Measurements from ENCODE around the gene DTD1. TPM values are rescaled to one million over a fixed set of nuclear protein-coding genes. Genes with fewer than 3 reads are reported as not detected.

DTD1 gene
- total RNA-seq, 5 donors from 2014 or later (not counting 1 experiment from before 2014, with no cell fraction given), result 15.5 to 24.9 (median 22.0) TPM

- no peak overlapping the region for H3K4me3 ChIP-seq (ENCODE audit: control insufficient read depth in 1 of 2, extremely low read depth in 1 of 2, low read length in 1 of 2)
- H3K27ac ChIP-seq (ENCODE audit: low read length), result peak overlapping the region; percentile 14
- H3K9me3 ChIP-seq, result no peaks in the 10 kb centered on the region
- H3K9me3 Mint-ChIP-seq, result no peaks in the 10 kb centered on the region
- WGBS (ENCODE audit: insufficient coverage), result 93% methylated on average over 4 of the region's 4 CpGs
- H3K36me3 ChIP-seq (ENCODE audit: control insufficient read depth in 2 of 2, extremely low read depth in 1 of 2, insufficient read depth in 1 of 2, low read length in 1 of 2), result peaks cover 0 to 2% of the 10 kb centered on the region in 2 donors
- POLR2A ChIA-PET, result no interaction called here
- H3K4me3 Mint-ChIP-seq, result no peak overlapping the region
- H3K27me3 Mint-ChIP-seq, result no peaks in the 10 kb centered on the region
- no peaks in the 10 kb centered on the region for H3K27me3 ChIP-seq (replicated peaks in 1 of 2; ENCODE audit: control insufficient read depth in 2 of 2, extremely low read depth in 1 of 2, insufficient read depth in 2 of 2, low read length in 1 of 2)
- H3K36me3 Mint-ChIP-seq, result peaks cover 26% of the 10 kb centered on the region
- DNase-seq (no peak), ATAC-seq (replicated peaks in 1 of 4) (no peak)
- H3K4me1 Mint-ChIP-seq, result peaks cover 23 to 40% (median 30%) of the 10 kb centered on the region in 3 donors
- H3K27ac Mint-ChIP-seq, result peak overlapping the region in 1 of 2 donors; percentile 28
- H3K4me1 ChIP-seq (ENCODE audit: control insufficient read depth in 1 of 2, extremely low read depth in 1 of 2, insufficient read depth in 2 of 2, low read length in 2 of 2), result peaks cover 0 to 26% of the 10 kb centered on the region in 2 experiments
- CTCF ChIA-PET, result no interaction called here
Observed at GRCh38 chr20:18739751-18740166, 151.9 kb downstream of the DTD1 start.

GRCh38 chr20:18740726-18741125, 152.9 kb downstream of the DTD1 start:
- H3K9me3 Mint-ChIP-seq, result no peaks in the 10 kb centered on the region

GRCh38 chr20:18742841-18743240, 155.0 kb downstream of the DTD1 start:
- no peak for ATAC-seq (replicated peaks in 1 of 4)
- H3K36me3 Mint-ChIP-seq, result peaks cover 23% of the 10 kb centered on the region
- WGBS (ENCODE audit: insufficient coverage), result 86% methylated on average over 3 of the region's 3 CpGs
- no peaks in the 10 kb centered on the region for H3K9me3 ChIP-seq
- H3K27ac Mint-ChIP-seq, result no peak overlapping the region
- H3K27me3 Mint-ChIP-seq, result no peaks in the 10 kb centered on the region
- no peaks in the 10 kb centered on the region for H3K27me3 ChIP-seq (replicated peaks in 1 of 2; ENCODE audit: control insufficient read depth in 2 of 2, extremely low read depth in 1 of 2, insufficient read depth in 2 of 2, low read length in 1 of 2)
- peaks cover 9 to 20% (median 11%) of the 10 kb centered on the region in 3 donors for H3K4me1 Mint-ChIP-seq
- peaks cover 0 to 13% of the 10 kb centered on the region in 2 donors for H3K36me3 ChIP-seq (ENCODE audit: control insufficient read depth in 2 of 2, extremely low read depth in 1 of 2, insufficient read depth in 1 of 2, low read length in 1 of 2)
- H3K4me1 ChIP-seq (ENCODE audit: control insufficient read depth in 1 of 2, extremely low read depth in 1 of 2, insufficient read depth in 2 of 2, low read length in 2 of 2), result peaks cover 0 to 11% of the 10 kb centered on the region in 2 experiments
- DNase-seq, result no peak
- no peak overlapping the region for H3K27ac ChIP-seq (ENCODE audit: low read length)
- CTCF ChIA-PET, result no interaction called here
- H3K9me3 Mint-ChIP-seq, result no peaks in the 10 kb centered on the region
- no peak overlapping the region for H3K4me3 ChIP-seq (ENCODE audit: control insufficient read depth in 1 of 2, extremely low read depth in 1 of 2, low read length in 1 of 2)
- no peak overlapping the region for H3K4me3 Mint-ChIP-seq
- POLR2A ChIA-PET, result no interaction called here

More at GRCh38 chr20:18740726-18741125, 152.9 kb downstream of the DTD1 start:
- Mint-ChIP-seq H3K27ac (no peak overlapping the region), H3K36me3 (peaks cover 26% of the 10 kb centered on the region), H3K27me3 (no peaks in the 10 kb centered on the region), H3K4me3 (no peak overlapping the region), H3K4me1 (peaks cover 23 to 37% (median 30%) of the 10 kb centered on the region in 3 donors)
- H3K4me1 ChIP-seq (ENCODE audit: control insufficient read depth in 1 of 2, extremely low read depth in 1 of 2, insufficient read depth in 2 of 2, low read length in 2 of 2), result peaks cover 0 to 26% of the 10 kb centered on the region in 2 experiments
- no peak overlapping the region for H3K4me3 ChIP-seq (ENCODE audit: control insufficient read depth in 1 of 2, extremely low read depth in 1 of 2, low read length in 1 of 2)
- no peaks in the 10 kb centered on the region for H3K27me3 ChIP-seq (replicated peaks in 1 of 2; ENCODE audit: control insufficient read depth in 2 of 2, extremely low read depth in 1 of 2, insufficient read depth in 2 of 2, low read length in 1 of 2)
- no peaks in the 10 kb centered on the region for H3K9me3 ChIP-seq
- ATAC-seq (replicated peaks in 1 of 4) (no peak), DNase-seq (no peak)
- CTCF ChIA-PET, result no interaction called here
- no CpG with 5 or more reads among the region's 3 CpGs for WGBS (ENCODE audit: insufficient coverage)
- POLR2A ChIA-PET, result no interaction called here
- H3K36me3 ChIP-seq (ENCODE audit: control insufficient read depth in 2 of 2, extremely low read depth in 1 of 2, insufficient read depth in 1 of 2, low read length in 1 of 2), result peaks cover 0 to 10% of the 10 kb centered on the region in 2 donors
- H3K27ac ChIP-seq (ENCODE audit: low read length), result no peak overlapping the region

- no peaks in the 10 kb centered on the region for H3K9me3 Mint-ChIP-seq
- Histone ChIP-seq H3K4me3 (ENCODE audit: control insufficient read depth in 1 of 2, extremely low read depth in 1 of 2, low read length in 1 of 2) (no peak overlapping the region), H3K4me1 (ENCODE audit: control insufficient read depth in 1 of 2, extremely low read depth in 1 of 2, insufficient read depth in 2 of 2, low read length in 2 of 2) (peaks cover 0 to 1% of the 10 kb centered on the region in 2 experiments), H3K27me3 (replicated peaks in 1 of 2; ENCODE audit: control insufficient read depth in 2 of 2, extremely low read depth in 1 of 2, insufficient read depth in 2 of 2, low read length in 1 of 2) (no peaks in the 10 kb centered on the region), H3K36me3 (ENCODE audit: control insufficient read depth in 2 of 2, extremely low read depth in 1 of 2, insufficient read depth in 1 of 2, low read length in 1 of 2) (peaks cover 0 to 13% of the 10 kb centered on the region in 2 donors), H3K27ac (ENCODE audit: low read length) (no peak overlapping the region), H3K9me3 (no peaks in the 10 kb centered on the region)
- DNase-seq (no peak), ATAC-seq (replicated peaks in 1 of 4) (no peak)
- H3K36me3 Mint-ChIP-seq, result peaks cover 32% of the 10 kb centered on the region
- H3K27ac Mint-ChIP-seq, result no peak overlapping the region
- CTCF ChIA-PET, result interaction anchor here in 1 of 2 donors (0.7 kb wide), 1 partner anchor 760 kb away, joined by 5 read pairs; no protein-coding TSS in a partner anchor
- H3K4me3 Mint-ChIP-seq, result no peak overlapping the region
- no peaks in the 10 kb centered on the region for H3K27me3 Mint-ChIP-seq
- 92% methylated on average over 6 of the region's 11 CpGs for WGBS (ENCODE audit: insufficient coverage)
- peaks cover 7 to 13% (median 8%) of the 10 kb centered on the region in 3 donors for H3K4me1 Mint-ChIP-seq
- POLR2A ChIA-PET, result no interaction called here
Observed at GRCh38 chr20:18743665-18744440, 156.0 kb downstream of the DTD1 start.

- ATAC-seq (replicated peaks in 1 of 4), result no peak
- H3K4me3 Mint-ChIP-seq, result no peak overlapping the region
Observed at GRCh38 chr20:18747090-18747489, 159.2 kb downstream of the DTD1 start.

GRCh38 chr20:18748987-18749386, 161.1 kb downstream of the DTD1 start:
- CTCF ChIA-PET, result no interaction called here
- Histone ChIP-seq H3K36me3 (ENCODE audit: control insufficient read depth in 2 of 2, extremely low read depth in 1 of 2, insufficient read depth in 1 of 2, low read length in 1 of 2) (peaks cover 0 to 13% of the 10 kb centered on the region in 2 donors), H3K27ac (ENCODE audit: low read length) (no peak overlapping the region), H3K4me1 (ENCODE audit: control insufficient read depth in 1 of 2, extremely low read depth in 1 of 2, insufficient read depth in 2 of 2, low read length in 2 of 2) (no peaks in the 10 kb centered on the region), H3K4me3 (ENCODE audit: control insufficient read depth in 1 of 2, extremely low read depth in 1 of 2, low read length in 1 of 2) (no peak overlapping the region), H3K9me3 (no peaks in the 10 kb centered on the region), H3K27me3 (replicated peaks in 1 of 2; ENCODE audit: control insufficient read depth in 2 of 2, extremely low read depth in 1 of 2, insufficient read depth in 2 of 2, low read length in 1 of 2) (no peaks in the 10 kb centered on the region)
- POLR2A ChIA-PET, result interaction anchor here in 1 of 2 donors (0.6 kb wide), 1 partner anchor 1289 kb away, joined by 3 read pairs; no protein-coding TSS in a partner anchor
- peak overlapping the region in 1 of 2 donors; percentile 66 for H3K27ac Mint-ChIP-seq
- H3K9me3 Mint-ChIP-seq, result no peaks in the 10 kb centered on the region
- H3K36me3 Mint-ChIP-seq, result peaks cover 50% of the 10 kb centered on the region
- DNase-seq (no peak), ATAC-seq (replicated peaks in 1 of 4) (no peak)
- no peak overlapping the region for H3K4me3 Mint-ChIP-seq
- WGBS (ENCODE audit: insufficient coverage), result 94% methylated on average over 4 of the region's 5 CpGs
- peaks cover 7 to 8% (median 8%) of the 10 kb centered on the region in 3 donors for H3K4me1 Mint-ChIP-seq
- H3K27me3 Mint-ChIP-seq, result no peaks in the 10 kb centered on the region

More at GRCh38 chr20:18747090-18747489, 159.2 kb downstream of the DTD1 start:
- peaks cover 1 to 7% (median 4%) of the 10 kb centered on the region in 3 donors for H3K4me1 Mint-ChIP-seq
- WGBS (ENCODE audit: insufficient coverage), result 69% methylated on average over 2 of the region's 5 CpGs
- ChIA-PET CTCF (no interaction called here), POLR2A (no interaction called here)
- H3K4me3 ChIP-seq (ENCODE audit: control insufficient read depth in 1 of 2, extremely low read depth in 1 of 2, low read length in 1 of 2), result no peak overlapping the region
- H3K36me3 ChIP-seq (ENCODE audit: control insufficient read depth in 2 of 2, extremely low read depth in 1 of 2, insufficient read depth in 1 of 2, low read length in 1 of 2), result peaks cover 0 to 13% of the 10 kb centered on the region in 2 donors
- H3K36me3 Mint-ChIP-seq, result peaks cover 41% of the 10 kb centered on the region
- no peaks in the 10 kb centered on the region for H3K27me3 ChIP-seq (replicated peaks in 1 of 2; ENCODE audit: control insufficient read depth in 2 of 2, extremely low read depth in 1 of 2, insufficient read depth in 2 of 2, low read length in 1 of 2)
- H3K27ac Mint-ChIP-seq, result no peak overlapping the region
- no peaks in the 10 kb centered on the region for H3K4me1 ChIP-seq (ENCODE audit: control insufficient read depth in 1 of 2, extremely low read depth in 1 of 2, insufficient read depth in 2 of 2, low read length in 2 of 2)
- H3K9me3 ChIP-seq, result no peaks in the 10 kb centered on the region
- no peak overlapping the region for H3K27ac ChIP-seq (ENCODE audit: low read length)
- H3K9me3 Mint-ChIP-seq, result no peaks in the 10 kb centered on the region
- no peak for DNase-seq
- no peaks in the 10 kb centered on the region for H3K27me3 Mint-ChIP-seq

All from T-cell (primary cell).